Measurements from ENCODE around the gene TRA2B. TPM values are rescaled to one million over a fixed set of nuclear protein-coding genes. Genes with fewer than 3 reads are reported as not detected.

TRA2B gene
- total RNA-seq, 4 donors from 2014 or later, result 134 to 216 (median 201) TPM

- Histone ChIP-seq H3K36me3 (no peaks in the 10 kb centered on the region), H3K4me3 (no peak overlapping the region), H3K27me3 (no peaks in the 10 kb centered on the region), H3K27ac (no peak overlapping the region), H3K4me1 (peaks cover 0 to 2% (median 0%) of the 10 kb centered on the region in 4 donors), H3K9me3 (peaks cover 0 to 6% (median 0%) of the 10 kb centered on the region in 4 donors)
- WGBS, 2 donors, result 81 to 83% methylated on average over 3 of the region's 3 CpGs
- DNase-seq (ENCODE audit: low spot score in 2 of 2), result no peak
- TF ChIP-seq POLR2A (IDR thresholded peaks at IDR 0.05) (no peak), CTCF (IDR thresholded peaks at IDR 0.05) (no peak), EP300 (IDR thresholded peaks at IDR 0.05) (no peak)
These were observed 16.5 kb upstream of the TRA2B start for GRCh38 chr3:185954366-185954723.

GRCh38 chr3:185950728-185951127 lies 12.9 kb upstream of the TRA2B start:
- Histone ChIP-seq H3K27ac (no peak overlapping the region), H3K36me3 (no peaks in the 10 kb centered on the region), H3K27me3 (peaks cover 0 to 4% of the 10 kb centered on the region in 2 donors), H3K9me3 (peaks cover 0 to 6% (median 0%) of the 10 kb centered on the region in 4 donors), H3K4me1 (no peaks in the 10 kb centered on the region), H3K4me3 (no peak overlapping the region)
- TF ChIP-seq CTCF (IDR thresholded peaks at IDR 0.05) (no peak), POLR2A (IDR thresholded peaks at IDR 0.05) (no peak)
- DNase-seq (ENCODE audit: low spot score in 2 of 2), result no peak
- 78% methylated on average over 3 of the region's 3 CpGs for WGBS, 2 donors

GRCh38 chr3:185949515-185949914 lies 11.7 kb upstream of the TRA2B start:
- Histone ChIP-seq H3K9me3 (peaks cover 0 to 6% (median 0%) of the 10 kb centered on the region in 4 donors), H3K27me3 (peaks cover 0 to 4% of the 10 kb centered on the region in 2 donors), H3K4me3 (no peak overlapping the region), H3K27ac (no peak overlapping the region), H3K36me3 (no peaks in the 10 kb centered on the region), H3K4me1 (no peaks in the 10 kb centered on the region)
- no peak for TF ChIP-seq CTCF (IDR thresholded peaks at IDR 0.05)
- WGBS, 2 donors, result 95 to 97% methylated on average over 6 of the region's 6 CpGs
- DNase-seq (ENCODE audit: low spot score in 2 of 2), result no peak

GRCh38 chr3:185948292-185948691 lies 10.5 kb upstream of the TRA2B start:
- no peak for TF ChIP-seq CTCF (IDR thresholded peaks at IDR 0.05)
- no peak for TF ChIP-seq POLR2A (IDR thresholded peaks at IDR 0.05)
- no peak for TF ChIP-seq EP300 (IDR thresholded peaks at IDR 0.05)
- Histone ChIP-seq H3K9me3 (peaks cover 0 to 6% (median 0%) of the 10 kb centered on the region in 4 donors), H3K4me1 (peaks cover 0 to 5% (median 0%) of the 10 kb centered on the region in 4 donors), H3K27ac (no peak overlapping the region), H3K27me3 (peaks cover 0 to 4% of the 10 kb centered on the region in 2 donors), H3K36me3 (no peaks in the 10 kb centered on the region), H3K4me3 (no peak overlapping the region)
- WGBS, 2 donors, result 69 to 75% methylated on average over 3 of the region's 3 CpGs
- no peak for DNase-seq (ENCODE audit: low spot score in 2 of 2)

GRCh38 chr3:185943760-185944106 lies 5.9 kb upstream of the TRA2B start:
- H3K9me3 ChIP-seq, result no peaks in the 10 kb centered on the region
- H3K4me3 ChIP-seq, result no peak overlapping the region
- peaks cover 0 to 11% (median 0%) of the 10 kb centered on the region in 4 donors for H3K4me1 ChIP-seq
- no peak for TF ChIP-seq CTCF (IDR thresholded peaks at IDR 0.05)
- no peak for TF ChIP-seq EP300 (IDR thresholded peaks at IDR 0.05)
- no peak for TF ChIP-seq POLR2A (IDR thresholded peaks at IDR 0.05)
- H3K36me3 ChIP-seq, result no peaks in the 10 kb centered on the region
- no peak overlapping the region for H3K27ac ChIP-seq
- DNase-seq (ENCODE audit: low spot score in 2 of 2), result no peak
- H3K27me3 ChIP-seq, result peaks cover 0 to 4% of the 10 kb centered on the region in 2 donors
- 27 to 40% methylated on average over 3 of the region's 3 CpGs for WGBS, 2 donors
